Vagina (tissue), 2 donors: Measurements from ENCODE around the gene ADGRG7.

Experiments
- POLR2AphosphoS5 ChIP-seq, 2 donors: sonication (generic); formaldehyde crosslinking; IDR thresholded peaks; one replicate each; pipeline ENCODE4 v1.9.0; 2017; ENCODE audit warnings: antibody characterized with exemption in 2 of 2, mild to moderate bottlenecking in 2 of 2, low read depth in 1 of 2; ENCODE audit not compliant: insufficient read depth in 1 of 2
- TF ChIP-seq, protein P1 (sequence below), 3 experiments: fragments of 450-650 bp in 2 of 3; fragments of 200-600 bp in 1 of 3; sonication (generic) in 1 of 3; IDR thresholded peaks; one replicate each; pipeline ENCODE4 v1.5.1; 2017 to 2019; ENCODE audit warnings: antibody characterized with exemption in 3 of 3, mild to moderate bottlenecking in 2 of 3, moderate library complexity in 2 of 3

- TF ChIP-seq, protein P1, sequence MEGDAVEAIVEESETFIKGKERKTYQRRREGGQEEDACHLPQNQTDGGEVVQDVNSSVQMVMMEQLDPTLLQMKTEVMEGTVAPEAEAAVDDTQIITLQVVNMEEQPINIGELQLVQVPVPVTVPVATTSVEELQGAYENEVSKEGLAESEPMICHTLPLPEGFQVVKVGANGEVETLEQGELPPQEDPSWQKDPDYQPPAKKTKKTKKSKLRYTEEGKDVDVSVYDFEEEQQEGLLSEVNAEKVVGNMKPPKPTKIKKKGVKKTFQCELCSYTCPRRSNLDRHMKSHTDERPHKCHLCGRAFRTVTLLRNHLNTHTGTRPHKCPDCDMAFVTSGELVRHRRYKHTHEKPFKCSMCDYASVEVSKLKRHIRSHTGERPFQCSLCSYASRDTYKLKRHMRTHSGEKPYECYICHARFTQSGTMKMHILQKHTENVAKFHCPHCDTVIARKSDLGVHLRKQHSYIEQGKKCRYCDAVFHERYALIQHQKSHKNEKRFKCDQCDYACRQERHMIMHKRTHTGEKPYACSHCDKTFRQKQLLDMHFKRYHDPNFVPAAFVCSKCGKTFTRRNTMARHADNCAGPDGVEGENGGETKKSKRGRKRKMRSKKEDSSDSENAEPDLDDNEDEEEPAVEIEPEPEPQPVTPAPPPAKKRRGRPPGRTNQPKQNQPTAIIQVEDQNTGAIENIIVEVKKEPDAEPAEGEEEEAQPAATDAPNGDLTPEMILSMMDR (IDR thresholded peaks at IDR 0.05): no peak
- no peak for TF ChIP-seq POLR2AphosphoS5 (IDR thresholded peaks at IDR 0.05; ENCODE audit: insufficient read depth in 1 of 2, low read depth in 1 of 2)
Observed at GRCh38 chr3:100581650-100582049, 27.8 kb upstream of the ADGRG7 start.
